ENCODE measurements around the gene SPACA7. TPM values are rescaled to one million over a fixed set of nuclear protein-coding genes. Genes with fewer than 3 reads are reported as not detected.

SPACA7 gene
- total RNA-seq, 1 donor from 2014 or later, result not detected

- TF ChIP-seq, protein P1, sequence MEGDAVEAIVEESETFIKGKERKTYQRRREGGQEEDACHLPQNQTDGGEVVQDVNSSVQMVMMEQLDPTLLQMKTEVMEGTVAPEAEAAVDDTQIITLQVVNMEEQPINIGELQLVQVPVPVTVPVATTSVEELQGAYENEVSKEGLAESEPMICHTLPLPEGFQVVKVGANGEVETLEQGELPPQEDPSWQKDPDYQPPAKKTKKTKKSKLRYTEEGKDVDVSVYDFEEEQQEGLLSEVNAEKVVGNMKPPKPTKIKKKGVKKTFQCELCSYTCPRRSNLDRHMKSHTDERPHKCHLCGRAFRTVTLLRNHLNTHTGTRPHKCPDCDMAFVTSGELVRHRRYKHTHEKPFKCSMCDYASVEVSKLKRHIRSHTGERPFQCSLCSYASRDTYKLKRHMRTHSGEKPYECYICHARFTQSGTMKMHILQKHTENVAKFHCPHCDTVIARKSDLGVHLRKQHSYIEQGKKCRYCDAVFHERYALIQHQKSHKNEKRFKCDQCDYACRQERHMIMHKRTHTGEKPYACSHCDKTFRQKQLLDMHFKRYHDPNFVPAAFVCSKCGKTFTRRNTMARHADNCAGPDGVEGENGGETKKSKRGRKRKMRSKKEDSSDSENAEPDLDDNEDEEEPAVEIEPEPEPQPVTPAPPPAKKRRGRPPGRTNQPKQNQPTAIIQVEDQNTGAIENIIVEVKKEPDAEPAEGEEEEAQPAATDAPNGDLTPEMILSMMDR (conservative IDR thresholded peaks at IDR 0.05; ENCODE audit: low read depth, low read length), result no peak
- DNase-seq (ENCODE audit: low read depth), result no peak
- H3K4me3 ChIP-seq (ENCODE audit: low read depth, low read length), result no peak overlapping the region
These were observed 44.5 kb upstream of the SPACA7 start for GRCh38 chr13:112331675-112332074.

GRCh38 chr13:112332727-112333126 lies 43.4 kb upstream of the SPACA7 start:
- no peak overlapping the region for H3K4me3 ChIP-seq (ENCODE audit: low read depth, low read length)
- TF ChIP-seq, protein P1 (conservative IDR thresholded peaks at IDR 0.05; ENCODE audit: low read depth, low read length), result no peak
- DNase-seq (ENCODE audit: low read depth), result no peak

DNA sequence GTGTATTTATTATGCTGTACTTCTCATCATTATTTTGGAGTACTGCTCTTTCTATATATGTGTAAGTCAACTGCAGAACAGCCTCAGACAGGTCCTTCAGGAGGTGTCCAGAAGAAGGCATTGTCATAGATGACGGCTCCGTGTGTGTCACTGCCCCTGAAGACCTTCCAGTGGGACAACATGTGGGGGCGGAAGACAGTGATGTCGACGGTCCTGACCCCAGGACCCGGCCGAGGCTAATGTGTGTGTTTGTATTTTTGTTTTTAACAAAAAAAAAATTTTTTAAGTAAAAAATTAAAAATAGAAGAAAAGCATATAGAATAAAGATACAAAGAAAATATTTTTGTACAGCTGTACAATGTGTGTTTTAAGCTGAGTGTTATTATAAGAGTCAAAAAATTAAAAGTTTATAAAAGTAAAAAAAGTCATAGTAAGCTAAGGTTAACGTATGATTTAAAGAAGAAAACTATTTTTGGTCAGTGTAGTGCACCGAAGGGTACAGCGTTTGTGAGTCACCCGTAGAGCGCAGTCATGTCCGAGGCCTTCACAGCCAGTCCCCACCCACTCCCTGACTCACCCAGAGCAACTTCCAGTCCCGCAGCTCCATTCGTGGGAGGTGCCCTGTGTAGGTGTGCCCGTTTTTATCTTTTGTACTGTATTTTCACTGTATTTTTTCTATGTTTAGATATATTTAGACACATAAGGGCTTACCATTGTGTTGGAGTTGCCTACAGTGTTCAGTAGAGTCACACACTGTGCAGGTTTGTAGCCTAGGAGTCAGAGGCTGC lies 42.2 kb upstream of the SPACA7 start:
- TF ChIP-seq, protein P1 (conservative IDR thresholded peaks at IDR 0.05; ENCODE audit: low read depth, low read length), result no peak
- no peak for DNase-seq (ENCODE audit: low read depth)
- H3K4me3 ChIP-seq (ENCODE audit: low read depth, low read length), result no peak overlapping the region

DNA sequence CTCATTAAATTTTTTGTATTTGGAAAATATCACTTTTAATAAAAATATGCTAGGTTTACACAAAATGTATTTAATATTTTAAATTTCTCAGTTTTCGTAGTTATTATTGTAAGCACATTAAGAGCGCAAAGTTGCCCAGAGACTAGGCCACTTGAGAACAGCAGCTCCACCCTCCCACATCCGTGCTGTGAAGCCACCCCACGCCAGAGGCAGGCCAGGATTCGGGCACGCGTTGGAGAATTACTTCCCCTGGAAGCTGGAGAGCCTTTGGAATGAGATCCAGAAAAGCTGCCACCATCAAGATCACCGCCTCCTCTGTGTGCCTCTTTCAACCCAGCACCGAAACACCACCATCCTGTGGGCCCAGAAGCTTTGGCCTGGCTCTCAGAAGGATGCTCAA lies 41.0 kb upstream of the SPACA7 start:
- DNase-seq (ENCODE audit: low read depth), result no peak
- TF ChIP-seq, protein P1 (conservative IDR thresholded peaks at IDR 0.05; ENCODE audit: low read depth, low read length), result no peak

GRCh38 chr13:112341446-112341845 lies 34.7 kb upstream of the SPACA7 start:
- TF ChIP-seq, protein P1 (conservative IDR thresholded peaks at IDR 0.05; ENCODE audit: low read depth, low read length), result no peak
- H3K4me3 ChIP-seq (ENCODE audit: low read depth, low read length), result no peak overlapping the region
- DNase-seq (ENCODE audit: low read depth), result no peak

More for the DNA sequence above, 41.0 kb upstream of the SPACA7 start:
- H3K4me3 ChIP-seq (ENCODE audit: low read depth, low read length), result no peak overlapping the region

- H3K4me3 ChIP-seq (ENCODE audit: low read depth, low read length), result no peak overlapping the region
- TF ChIP-seq, protein P1 (conservative IDR thresholded peaks at IDR 0.05; ENCODE audit: low read depth, low read length), result no peak
These were observed 34.0 kb upstream of the SPACA7 start for GRCh38 chr13:112341976-112342735.

More at GRCh38 chr13:112341976-112342735, 34.0 kb upstream of the SPACA7 start:
- DNase-seq (ENCODE audit: low read depth), result no peak
